Ishikawa (cell line): Measurements from ENCODE around the gene NOS1AP.

Source experiments
- CEBPB ChIP-seq: IDR thresholded peaks from 2 replicates; pipeline ENCODE4 v1.6.1; 2012
- CREB1 ChIP-seq: IDR thresholded peaks from 2 replicates; pipeline ENCODE4 v1.6.1; 2012; ENCODE audit warnings: low read depth
- EGR1 ChIP-seq: IDR thresholded peaks from 2 replicates; pipeline ENCODE4 v1.6.1; 2012
- EP300 ChIP-seq: IDR thresholded peaks from 2 replicates; pipeline ENCODE4 v1.6.1; 2012; ENCODE audit warnings: borderline replicate concordance
- FOXM1 ChIP-seq: IDR thresholded peaks from 2 replicates; pipeline ENCODE4 v1.6.1; 2012; ENCODE audit warnings: low read depth, borderline replicate concordance
- MAX ChIP-seq: IDR thresholded peaks from 2 replicates; pipeline ENCODE4 v1.6.1; 2012
- NFIC ChIP-seq: IDR thresholded peaks from 2 replicates; pipeline ENCODE4 v1.6.1; 2012
- RAD21 ChIP-seq: IDR thresholded peaks from 2 replicates; pipeline ENCODE4 v1.6.1; 2012; ENCODE audit warnings: low read depth
- TAF1 ChIP-seq: IDR thresholded peaks from 2 replicates; pipeline ENCODE4 v1.6.1; 2012; ENCODE audit warnings: low read depth, mild to moderate bottlenecking
- TCF12 ChIP-seq: IDR thresholded peaks from 2 replicates; pipeline ENCODE4 v1.6.1; 2012; ENCODE audit warnings: low read depth
- TEAD4 ChIP-seq: IDR thresholded peaks from 2 replicates; pipeline ENCODE4 v1.6.1; 2012
- USF1 ChIP-seq: IDR thresholded peaks from 2 replicates; pipeline ENCODE4 v1.6.1; 2012
- YY1 ChIP-seq: IDR thresholded peaks from 2 replicates; pipeline ENCODE4 v1.6.1; 2012; ENCODE audit warnings: low read depth
- ZBTB7A ChIP-seq: IDR thresholded peaks from 2 replicates; pipeline ENCODE4 v1.6.1; 2012; ENCODE audit warnings: low read depth
- TF ChIP-seq, protein P1 (sequence below): IDR thresholded peaks from 2 replicates; pipeline ENCODE4 v1.6.1; 2012; ENCODE audit warnings: low read depth, mild to moderate bottlenecking

The NOS1AP gene

GRCh38 chr1:162271972-162272371 is 202.5 kb downstream of the NOS1AP start:
- TF ChIP-seq NFIC (no peak), YY1 (no peak), TCF12 (no peak), CEBPB (no peak)
- TF ChIP-seq, protein P1, sequence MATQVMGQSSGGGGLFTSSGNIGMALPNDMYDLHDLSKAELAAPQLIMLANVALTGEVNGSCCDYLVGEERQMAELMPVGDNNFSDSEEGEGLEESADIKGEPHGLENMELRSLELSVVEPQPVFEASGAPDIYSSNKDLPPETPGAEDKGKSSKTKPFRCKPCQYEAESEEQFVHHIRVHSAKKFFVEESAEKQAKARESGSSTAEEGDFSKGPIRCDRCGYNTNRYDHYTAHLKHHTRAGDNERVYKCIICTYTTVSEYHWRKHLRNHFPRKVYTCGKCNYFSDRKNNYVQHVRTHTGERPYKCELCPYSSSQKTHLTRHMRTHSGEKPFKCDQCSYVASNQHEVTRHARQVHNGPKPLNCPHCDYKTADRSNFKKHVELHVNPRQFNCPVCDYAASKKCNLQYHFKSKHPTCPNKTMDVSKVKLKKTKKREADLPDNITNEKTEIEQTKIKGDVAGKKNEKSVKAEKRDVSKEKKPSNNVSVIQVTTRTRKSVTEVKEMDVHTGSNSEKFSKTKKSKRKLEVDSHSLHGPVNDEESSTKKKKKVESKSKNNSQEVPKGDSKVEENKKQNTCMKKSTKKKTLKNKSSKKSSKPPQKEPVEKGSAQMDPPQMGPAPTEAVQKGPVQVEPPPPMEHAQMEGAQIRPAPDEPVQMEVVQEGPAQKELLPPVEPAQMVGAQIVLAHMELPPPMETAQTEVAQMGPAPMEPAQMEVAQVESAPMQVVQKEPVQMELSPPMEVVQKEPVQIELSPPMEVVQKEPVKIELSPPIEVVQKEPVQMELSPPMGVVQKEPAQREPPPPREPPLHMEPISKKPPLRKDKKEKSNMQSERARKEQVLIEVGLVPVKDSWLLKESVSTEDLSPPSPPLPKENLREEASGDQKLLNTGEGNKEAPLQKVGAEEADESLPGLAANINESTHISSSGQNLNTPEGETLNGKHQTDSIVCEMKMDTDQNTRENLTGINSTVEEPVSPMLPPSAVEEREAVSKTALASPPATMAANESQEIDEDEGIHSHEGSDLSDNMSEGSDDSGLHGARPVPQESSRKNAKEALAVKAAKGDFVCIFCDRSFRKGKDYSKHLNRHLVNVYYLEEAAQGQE: no peak

- TF ChIP-seq TEAD4 (no peak), TAF1 (no peak), RAD21 (no peak), CEBPB (no peak), EP300 (no peak), ZBTB7A (no peak), YY1 (no peak)
- TF ChIP-seq, protein P1: no peak
Measured at GRCh38 chr1:162272419-162272818, 202.9 kb downstream of the NOS1AP start.

- TF ChIP-seq CEBPB (no peak), ZBTB7A (no peak), MAX (no peak), FOXM1 (no peak), RAD21 (no peak), TEAD4 (no peak), TCF12 (no peak), NFIC (no peak), EGR1 (no peak), EP300 (no peak), USF1 (no peak)
Measured at GRCh38 chr1:162275622-162276175, 206.2 kb downstream of the NOS1AP start.

DNA sequence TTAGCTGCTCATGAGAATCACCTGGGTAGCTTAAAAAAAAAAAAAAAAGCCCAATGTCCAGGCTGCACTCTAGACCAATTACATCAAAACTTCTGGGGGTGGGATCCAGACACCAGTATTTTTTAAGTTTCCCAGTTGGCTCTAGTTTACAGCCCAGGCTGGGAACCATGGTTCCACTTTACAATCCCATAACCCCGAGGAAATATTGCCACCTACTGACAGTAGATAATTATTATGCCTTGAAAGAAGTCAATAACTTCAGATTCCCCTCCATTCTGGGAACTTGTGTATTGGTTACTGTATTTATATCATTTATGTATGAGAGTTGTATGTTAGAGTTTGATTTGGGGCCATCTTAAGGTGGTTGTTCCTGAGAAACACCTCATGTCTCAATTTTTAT is 207.0 kb downstream of the NOS1AP start:
- TF ChIP-seq EP300 (no peak), RAD21 (peak; percentile 88)

GRCh38 chr1:162279136-162279498 is 209.6 kb downstream of the NOS1AP start:
- TF ChIP-seq CEBPB: no peak
- no peak for TF ChIP-seq YY1
- no peak for TF ChIP-seq TCF12
- no peak for TF ChIP-seq NFIC
- TF ChIP-seq FOXM1: no peak
- no peak for TF ChIP-seq TAF1
- TF ChIP-seq EGR1: no peak
- no peak for TF ChIP-seq RAD21
- TF ChIP-seq MAX: no peak
- TF ChIP-seq USF1: no peak
- TF ChIP-seq CREB1: no peak
- no peak for TF ChIP-seq ZBTB7A
- TF ChIP-seq EP300: no peak
- no peak for TF ChIP-seq TEAD4
- TF ChIP-seq, protein P1: no peak
